Activated CD8-positive, alpha-beta memory T cell treated with anti-CD3 and anti-CD28 coated beads for 24 hours (primary cell): ENCODE data around the gene PCP4.

Experiments used
- DNase-seq: peaks from one replicate; pipeline ENCODE4 v3.0.0-alpha.2; 2020

PCP4 gene

DNA sequence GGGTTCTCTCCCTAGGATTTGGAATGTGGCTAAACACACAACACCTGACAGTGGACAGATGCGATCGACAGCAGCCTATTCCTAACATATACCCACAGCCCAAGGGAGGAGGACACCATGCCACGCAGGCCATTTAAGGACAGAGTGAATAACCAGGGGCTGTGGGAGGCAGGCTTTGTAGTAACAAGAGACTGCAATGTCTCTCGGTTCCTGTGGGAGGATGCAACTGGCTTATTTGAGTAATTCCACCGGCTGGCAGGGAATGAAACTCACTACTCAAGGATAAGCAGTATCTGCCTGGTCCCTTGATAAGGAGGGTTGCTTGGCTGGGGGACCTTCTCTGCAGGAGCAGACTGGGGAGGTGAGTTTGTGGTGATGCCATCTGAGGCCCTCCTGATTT, 109.6 kb downstream of the PCP4 start:
- DNase-seq: no peak
